Panc1 (cell line): ENCODE results near the gene NAT9. TPM values are rescaled to one million over a fixed set of nuclear protein-coding genes. Genes with fewer than 3 reads are reported as not detected.
A peak's percentile ranks its signal among the peaks of the same experiment; 100 is the strongest.

Experiments used
- ATAC-seq: fragments of 200-7000 bp; cut with Tn5 transposase; 2 replicates; pipeline ENCODE4 v1.9.1; 2020; ENCODE audit warnings: mild to moderate bottlenecking, moderate library complexity
- BruUV-seq: library from RNA; stranded (reverse); fragments of 400-500 nt; replicated peaks from 2 replicates; lab custom pipeline; 2021; lab: Mats Ljungman, UMichigan
- CTCF ChIA-PET: fragments of 300-600 bp; sonication (Branson Sonifier 250); formaldehyde crosslinking; loops from one replicate; lab custom pipeline; 2022; ENCODE audit warnings: antibody characterized with exemption; lab: Charles Lee
- POLR2A ChIA-PET: fragments of 300-600 bp; sonication (Branson Sonifier 250); formaldehyde crosslinking; loops from one replicate; lab custom pipeline; 2022; ENCODE audit warnings: antibody characterized with exemption; lab: Charles Lee
- DNase-seq: peaks from one replicate; pipeline ENCODE4 v3.0.0-alpha.2; 2010; ENCODE audit warnings: low read depth, low spot score
- H3K27ac ChIP-seq: 2 replicates; pipeline ENCODE4 v1.5.1; 2011; ENCODE audit warnings: mild to moderate bottlenecking, low read length, inconsistent platforms
- H3K27me3 ChIP-seq: fragments of 200-500 bp; sonication (Bioruptor generic); 2 replicates; pipeline ENCODE4 v1.6.0; 2014; ENCODE audit warnings: low read length, inconsistent platforms; ENCODE audit not compliant: control insufficient read depth, insufficient read depth
- H3K36me3 ChIP-seq: fragments of 200-500 bp; sonication (Bioruptor generic); 2 replicates; pipeline ENCODE4 v1.5.1; 2014; ENCODE audit warnings: inconsistent platforms, mild to moderate bottlenecking, low read length, moderate library complexity; ENCODE audit not compliant: control insufficient read depth, insufficient read depth
- H3K4me1 ChIP-seq: 2 replicates; pipeline ENCODE4 v1.5.1; 2011; ENCODE audit warnings: inconsistent platforms, mild to moderate bottlenecking, low read length, moderate library complexity; ENCODE audit not compliant: control insufficient read depth, insufficient read depth
- H3K4me3 ChIP-seq, 2 experiments: 2 replicates each; pipeline ENCODE4 v1.5.1; 2011 to 2012; ENCODE audit warnings: low read depth in 2 of 2, low read length in 2 of 2, mild to moderate bottlenecking in 2 of 2, inconsistent platforms in 1 of 2, moderate library complexity in 1 of 2
- H3K9me3 ChIP-seq: fragments of 200-500 bp; sonication (Bioruptor generic); 2 replicates; pipeline ENCODE4 v1.5.1; 2014; ENCODE audit warnings: low read depth, mild to moderate bottlenecking, inconsistent platforms, low read length, moderate library complexity; ENCODE audit not compliant: control insufficient read depth, insufficient read depth
- CTCF ChIP-seq: fragments of 450-650 bp; IDR thresholded peaks from 2 replicates; pipeline ENCODE4 v1.5.1; 2017; ENCODE audit warnings: mild to moderate bottlenecking
- POLR2AphosphoS5 ChIP-seq: IDR thresholded peaks from 2 replicates; pipeline ENCODE4 v1.6.1; 2012; ENCODE audit warnings: mild to moderate bottlenecking, low read depth, low read length, moderate library complexity
- SIN3A ChIP-seq: IDR thresholded peaks from 2 replicates; pipeline ENCODE4 v1.6.1; 2012; ENCODE audit warnings: low read depth, mild to moderate bottlenecking, low read length, moderate library complexity, borderline replicate concordance; ENCODE audit not compliant: insufficient read depth
- TCF7L2 ChIP-seq: IDR thresholded peaks from 2 replicates; pipeline ENCODE4 v1.6.1; 2011; ENCODE audit warnings: mild to moderate bottlenecking, low read depth, low read length, inconsistent platforms
- in situ Hi-C: cut with HindIII; loops from 2 replicates; pipeline ENCODE4 v1.10.0; 2016; ENCODE audit warnings: low sequenced_read_pairs, low pct_unique_long_range_greater_than_20kb
- intact Hi-C: fragments of 100-400 bp; cut with micrococcal nuclease; formaldehyde crosslinking; loops from one replicate; pipeline ENCODE4 v1.10.0; 2022; ENCODE audit not compliant: unreplicated experiment
- total RNA-seq: library from RNA; stranded (reverse); gene quantifications from one replicate; pipeline ENCODE4 v1.2.1, GENCODE V29; 2021; ENCODE audit not compliant: unreplicated experiment
- TF ChIP-seq, protein P1 (sequence below), 2 experiments: IDR thresholded peaks; 2 replicates each; pipeline ENCODE4 v1.6.1; 2011 to 2012; ENCODE audit warnings: low read depth in 2 of 2, control low read depth in 1 of 2, low read length in 1 of 2, mild to moderate bottlenecking in 1 of 2, moderate library complexity in 1 of 2; ENCODE audit not compliant: insufficient read depth in 1 of 2

NAT9 gene
- total RNA-seq, 1 experiment from 2014 or later = 90.1 TPM

GRCh38 chr17:74771319-74771914 lies 4.7 kb downstream of the NAT9 start:
- Histone ChIP-seq H3K27ac (no peak overlapping the region), H3K9me3 (no peaks in the 10 kb centered on the region), H3K27me3 (no peaks in the 10 kb centered on the region), H3K36me3 (peaks cover 9% of the 10 kb centered on the region; the same call in 1 of the 2 replicates), H3K4me1 (peaks cover 43% of the 10 kb centered on the region), H3K4me3 (no peak overlapping the region)
- in situ Hi-C loops = no loop called here
- CTCF ChIA-PET = interaction anchor here (0.5 to 2.2 kb wide), 9 partner anchors 15 to 114 kb away, joined by 3 to 16 read pairs (median 5); no protein-coding TSS in a partner anchor
- TF ChIP-seq, protein P1, sequence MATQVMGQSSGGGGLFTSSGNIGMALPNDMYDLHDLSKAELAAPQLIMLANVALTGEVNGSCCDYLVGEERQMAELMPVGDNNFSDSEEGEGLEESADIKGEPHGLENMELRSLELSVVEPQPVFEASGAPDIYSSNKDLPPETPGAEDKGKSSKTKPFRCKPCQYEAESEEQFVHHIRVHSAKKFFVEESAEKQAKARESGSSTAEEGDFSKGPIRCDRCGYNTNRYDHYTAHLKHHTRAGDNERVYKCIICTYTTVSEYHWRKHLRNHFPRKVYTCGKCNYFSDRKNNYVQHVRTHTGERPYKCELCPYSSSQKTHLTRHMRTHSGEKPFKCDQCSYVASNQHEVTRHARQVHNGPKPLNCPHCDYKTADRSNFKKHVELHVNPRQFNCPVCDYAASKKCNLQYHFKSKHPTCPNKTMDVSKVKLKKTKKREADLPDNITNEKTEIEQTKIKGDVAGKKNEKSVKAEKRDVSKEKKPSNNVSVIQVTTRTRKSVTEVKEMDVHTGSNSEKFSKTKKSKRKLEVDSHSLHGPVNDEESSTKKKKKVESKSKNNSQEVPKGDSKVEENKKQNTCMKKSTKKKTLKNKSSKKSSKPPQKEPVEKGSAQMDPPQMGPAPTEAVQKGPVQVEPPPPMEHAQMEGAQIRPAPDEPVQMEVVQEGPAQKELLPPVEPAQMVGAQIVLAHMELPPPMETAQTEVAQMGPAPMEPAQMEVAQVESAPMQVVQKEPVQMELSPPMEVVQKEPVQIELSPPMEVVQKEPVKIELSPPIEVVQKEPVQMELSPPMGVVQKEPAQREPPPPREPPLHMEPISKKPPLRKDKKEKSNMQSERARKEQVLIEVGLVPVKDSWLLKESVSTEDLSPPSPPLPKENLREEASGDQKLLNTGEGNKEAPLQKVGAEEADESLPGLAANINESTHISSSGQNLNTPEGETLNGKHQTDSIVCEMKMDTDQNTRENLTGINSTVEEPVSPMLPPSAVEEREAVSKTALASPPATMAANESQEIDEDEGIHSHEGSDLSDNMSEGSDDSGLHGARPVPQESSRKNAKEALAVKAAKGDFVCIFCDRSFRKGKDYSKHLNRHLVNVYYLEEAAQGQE (IDR thresholded peaks at IDR 0.05; ENCODE audit: insufficient read depth in 1 of 2, low read depth in 2 of 2, low read length in 1 of 2) = no peak
- TF ChIP-seq POLR2AphosphoS5 = no peak
- TF ChIP-seq CTCF = no peak
- no peak for TF ChIP-seq SIN3A
- no peak for TF ChIP-seq TCF7L2
- intact Hi-C loops = no loop called here
- DNase-seq (no peak), ATAC-seq (no peak)
- BruUV-seq = no TSS peak
- POLR2A ChIA-PET = interaction anchor here (1.2 kb wide), 1 partner anchor 102 kb away, joined by 4 read pairs; the partner anchor contains the start of gene FDXR

DNA sequence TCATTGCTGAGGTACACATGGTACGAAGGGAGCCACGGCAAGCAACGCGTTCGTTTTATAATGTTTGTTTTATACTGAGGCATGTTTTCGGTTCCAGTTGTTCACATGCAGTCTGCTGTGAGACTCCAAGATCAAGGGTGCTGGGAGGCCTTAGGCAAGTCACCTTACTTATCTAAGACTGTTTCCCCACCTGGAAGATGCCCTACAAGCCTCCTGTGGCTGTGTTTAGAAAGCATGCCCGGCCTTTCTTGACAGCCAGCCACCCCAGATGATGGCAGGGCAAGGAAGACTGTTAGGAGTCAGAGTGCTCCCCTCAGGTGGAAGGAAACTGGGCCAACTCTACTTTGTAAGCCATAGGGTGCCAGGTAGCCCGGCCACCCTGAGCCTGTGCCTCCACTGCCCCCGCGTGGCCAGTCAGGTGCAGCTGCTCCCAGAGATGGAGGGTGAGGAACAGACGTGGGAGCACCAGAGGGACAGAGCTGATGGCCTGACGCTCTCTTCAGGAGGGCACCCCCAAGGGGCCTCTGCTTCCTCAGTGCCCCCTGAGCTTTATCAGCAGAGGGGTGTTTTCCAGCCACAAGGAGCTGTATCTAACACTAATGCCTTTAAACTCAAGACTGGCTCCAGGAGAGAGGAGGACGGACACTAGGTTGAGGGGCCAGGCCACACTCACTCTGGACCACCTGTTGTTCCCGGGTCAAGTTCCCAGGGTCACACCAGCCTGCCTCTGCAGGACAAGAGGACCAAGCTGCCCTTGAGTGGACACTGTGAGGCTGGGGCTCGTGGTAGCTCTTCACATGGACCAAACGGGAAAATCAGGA lies 5.4 kb downstream of the NAT9 start:
- H3K27ac ChIP-seq = no peak overlapping the region
- ChIA-PET POLR2A (interaction anchor here (0.6 to 1.2 kb wide), 2 partner anchors 7 to 103 kb away, joined by 4 to 12 read pairs; partner anchors contain the start of gene FDXR), CTCF (interaction anchor here (0.5 to 2.2 kb wide), 10 partner anchors 14 to 113 kb away, joined by 3 to 16 read pairs (median 4); no protein-coding TSS in a partner anchor)
- H3K4me1 ChIP-seq = peaks cover 43% of the 10 kb centered on the region
- ATAC-seq (peak; percentile 80), DNase-seq (no peak)
- no peaks in the 10 kb centered on the region for H3K27me3 ChIP-seq
- H3K4me3 ChIP-seq = no peak overlapping the region
- TF ChIP-seq SIN3A (no peak), TCF7L2 (no peak), POLR2AphosphoS5 (no peak), CTCF (peak; percentile 96)
- TF ChIP-seq, protein P1 (IDR thresholded peaks at IDR 0.05; ENCODE audit: insufficient read depth in 1 of 2, low read depth in 2 of 2, low read length in 1 of 2) = no peak
- intact Hi-C loops (loop anchor here (1.0 kb wide), 1 partner anchor 26 kb away; no protein-coding TSS in a partner anchor), in situ Hi-C loops (no loop called here)
- H3K36me3 ChIP-seq = peaks cover 7% of the 10 kb centered on the region; the same call in 1 of the 2 replicates
- H3K9me3 ChIP-seq = no peaks in the 10 kb centered on the region
- no TSS peak for BruUV-seq
